HG02884 (cell line): ENCODE data around the gene RPL38.

Experiments
- ATAC-seq: cut with Tn5 transposase; IDR thresholded peaks from one replicate; pipeline ENCODE4 v1.9.1; 2021; ENCODE audit warnings: mild to moderate bottlenecking, moderate library complexity; ENCODE audit not compliant: unreplicated experiment

The RPL38 gene

GRCh38 chr17:74245145-74245831, 41.8 kb downstream of the RPL38 start:
- ATAC-seq, result no peak

- no peak for ATAC-seq
Measured at GRCh38 chr17:74245871-74246270, 42.4 kb downstream of the RPL38 start.

- ATAC-seq, result no peak
Measured at GRCh38 chr17:74249590-74250270, 46.3 kb downstream of the RPL38 start.

- ATAC-seq, result no peak
Measured at GRCh38 chr17:74250324-74250995, 47.0 kb downstream of the RPL38 start.

- ATAC-seq, result no peak
Measured at GRCh38 chr17:74251051-74251450, 47.6 kb downstream of the RPL38 start.

- no peak for ATAC-seq
Measured at GRCh38 chr17:74251569-74251968, 48.1 kb downstream of the RPL38 start.

- no peak for ATAC-seq
Measured at GRCh38 chr17:74252211-74252610, 48.7 kb downstream of the RPL38 start.

- no peak for ATAC-seq
Measured at GRCh38 chr17:74253036-74253435, 49.6 kb downstream of the RPL38 start.

- no peak for ATAC-seq
Measured at GRCh38 chr17:74257311-74257710, 53.8 kb downstream of the RPL38 start.

- ATAC-seq, result no peak
Measured at GRCh38 chr17:74259667-74260524, 56.4 kb downstream of the RPL38 start.
